Upper lobe of left lung (tissue), 4 donors: Measurements from ENCODE around the gene LGMN.
A peak's percentile ranks its signal among the peaks of the same experiment; 100 is the strongest.

Experiments used
- CTCF ChIP-seq, 6 experiments: fragments of 450-650 bp in 4 of 6; fragments of 200-600 bp in 2 of 6; sonication (generic) in 2 of 6; IDR thresholded peaks; one replicate each; pipeline ENCODE4 v1.5.1; 2016 to 2019; ENCODE audit warnings: antibody characterized with exemption in 6 of 6
- EP300 ChIP-seq, 4 donors: sonication (generic); formaldehyde crosslinking; IDR thresholded peaks; one replicate each; pipeline ENCODE4 v1.5.1; 2017; ENCODE audit warnings: antibody characterized with exemption in 4 of 4, control low read depth in 2 of 4
- POLR2A ChIP-seq, 4 donors: fragments of 450-650 bp; IDR thresholded peaks; one replicate each; pipeline ENCODE4 v1.5.1; 2016 to 2017; ENCODE audit warnings: antibody characterized with exemption in 4 of 4, mild to moderate bottlenecking in 2 of 4
- POLR2AphosphoS5 ChIP-seq, 2 donors: sonication (generic); formaldehyde crosslinking; IDR thresholded peaks; one replicate each; pipeline ENCODE4 v1.5.1; 2017; ENCODE audit warnings: antibody characterized with exemption in 2 of 2

- no peak for TF ChIP-seq POLR2A (IDR thresholded peaks at IDR 0.05)
- peak; percentile 93 to 99 (median 95) for TF ChIP-seq CTCF (IDR thresholded peaks at IDR 0.05)
- TF ChIP-seq POLR2AphosphoS5 (IDR thresholded peaks at IDR 0.05): peak in 1 of 2 donors; percentile 21
- TF ChIP-seq EP300 (IDR thresholded peaks at IDR 0.05): no peak
Observed at GRCh38 chr14:92680781-92681650, 67.4 kb downstream of the LGMN start.
